Measurements from ENCODE around the gene RPLP2.

DNA sequence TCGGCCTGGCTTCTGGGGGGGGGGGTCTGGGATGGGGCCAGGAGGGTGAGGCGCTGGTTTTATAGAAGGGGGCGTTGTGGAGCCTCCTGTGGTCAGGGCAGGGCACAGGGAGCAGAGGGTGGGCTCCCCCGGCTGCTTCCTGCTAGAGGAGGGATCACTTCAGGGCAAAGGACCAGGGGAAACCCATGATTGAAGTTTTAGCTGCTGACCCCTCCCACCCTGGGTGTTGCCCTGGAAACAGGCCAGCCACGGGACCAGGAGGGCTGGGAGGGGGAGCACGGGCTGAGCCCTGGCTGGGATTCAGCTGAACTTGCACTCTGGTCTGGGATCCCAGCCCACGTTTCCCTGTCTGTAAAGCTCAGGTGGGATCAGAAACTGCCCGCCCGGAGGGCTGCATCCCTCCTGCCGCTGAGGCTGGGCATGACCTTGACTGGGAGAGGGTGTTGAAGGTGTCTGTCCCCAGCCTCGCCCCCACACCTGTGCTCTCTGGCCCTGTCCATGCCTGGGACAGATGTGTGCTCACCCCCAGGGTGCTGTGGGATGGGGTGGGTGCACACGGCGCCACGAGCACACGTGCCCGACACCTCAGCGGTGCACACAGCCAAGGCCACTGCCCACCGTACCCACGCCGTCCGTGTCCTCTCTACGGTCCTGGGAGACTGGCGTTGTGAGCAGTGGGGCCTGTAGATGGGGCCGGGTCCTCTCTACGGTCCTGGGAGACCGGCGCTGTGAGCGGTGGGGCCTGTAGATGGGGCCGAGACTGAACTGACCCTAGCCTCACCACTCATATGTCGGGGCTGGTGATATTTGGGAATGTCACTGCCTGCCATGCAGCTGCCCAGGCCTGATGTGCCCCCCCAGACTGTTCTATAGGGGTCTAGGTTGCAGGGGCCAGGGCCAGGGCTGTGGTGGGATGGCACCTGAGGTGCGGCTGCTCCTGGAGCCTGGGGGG is 35.2 kb downstream of the RPLP2 start:
- TF ChIP-seq, protein P1, sequence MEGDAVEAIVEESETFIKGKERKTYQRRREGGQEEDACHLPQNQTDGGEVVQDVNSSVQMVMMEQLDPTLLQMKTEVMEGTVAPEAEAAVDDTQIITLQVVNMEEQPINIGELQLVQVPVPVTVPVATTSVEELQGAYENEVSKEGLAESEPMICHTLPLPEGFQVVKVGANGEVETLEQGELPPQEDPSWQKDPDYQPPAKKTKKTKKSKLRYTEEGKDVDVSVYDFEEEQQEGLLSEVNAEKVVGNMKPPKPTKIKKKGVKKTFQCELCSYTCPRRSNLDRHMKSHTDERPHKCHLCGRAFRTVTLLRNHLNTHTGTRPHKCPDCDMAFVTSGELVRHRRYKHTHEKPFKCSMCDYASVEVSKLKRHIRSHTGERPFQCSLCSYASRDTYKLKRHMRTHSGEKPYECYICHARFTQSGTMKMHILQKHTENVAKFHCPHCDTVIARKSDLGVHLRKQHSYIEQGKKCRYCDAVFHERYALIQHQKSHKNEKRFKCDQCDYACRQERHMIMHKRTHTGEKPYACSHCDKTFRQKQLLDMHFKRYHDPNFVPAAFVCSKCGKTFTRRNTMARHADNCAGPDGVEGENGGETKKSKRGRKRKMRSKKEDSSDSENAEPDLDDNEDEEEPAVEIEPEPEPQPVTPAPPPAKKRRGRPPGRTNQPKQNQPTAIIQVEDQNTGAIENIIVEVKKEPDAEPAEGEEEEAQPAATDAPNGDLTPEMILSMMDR (IDR thresholded peaks at IDR 0.05): no peak
- TF ChIP-seq EMX1 (CRISPR knock-in tag; IDR thresholded peaks at IDR 0.05): no peak
- TF ChIP-seq ZNF263 (CRISPR knock-in tag; IDR thresholded peaks at IDR 0.05; ENCODE audit: low read depth): no peak
- no peak for TF ChIP-seq SP1 (CRISPR knock-in tag; conservative IDR thresholded peaks at IDR 0.05)
- no peak for TF ChIP-seq TEAD1 (CRISPR knock-in tag; IDR thresholded peaks at IDR 0.05)
- TF ChIP-seq CREB1 (CRISPR knock-in tag; IDR thresholded peaks at IDR 0.05): no peak
- TF ChIP-seq, protein P2, sequence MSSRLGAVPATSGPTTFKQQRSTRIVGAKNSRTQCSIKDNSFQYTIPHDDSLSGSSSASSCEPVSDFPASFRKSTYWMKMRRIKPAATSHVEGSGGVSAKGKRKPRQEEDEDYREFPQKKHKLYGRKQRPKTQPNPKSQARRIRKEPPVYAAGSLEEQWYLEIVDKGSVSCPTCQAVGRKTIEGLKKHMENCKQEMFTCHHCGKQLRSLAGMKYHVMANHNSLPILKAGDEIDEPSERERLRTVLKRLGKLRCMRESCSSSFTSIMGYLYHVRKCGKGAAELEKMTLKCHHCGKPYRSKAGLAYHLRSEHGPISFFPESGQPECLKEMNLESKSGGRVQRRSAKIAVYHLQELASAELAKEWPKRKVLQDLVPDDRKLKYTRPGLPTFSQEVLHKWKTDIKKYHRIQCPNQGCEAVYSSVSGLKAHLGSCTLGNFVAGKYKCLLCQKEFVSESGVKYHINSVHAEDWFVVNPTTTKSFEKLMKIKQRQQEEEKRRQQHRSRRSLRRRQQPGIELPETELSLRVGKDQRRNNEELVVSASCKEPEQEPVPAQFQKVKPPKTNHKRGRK (CRISPR knock-in tag; IDR thresholded peaks at IDR 0.05; ENCODE audit: borderline replicate concordance): no peak
- TF ChIP-seq ZNF317 (CRISPR knock-in tag; IDR thresholded peaks at IDR 0.05; ENCODE audit: borderline replicate concordance, low read depth): no peak
- TF ChIP-seq, protein P3, sequence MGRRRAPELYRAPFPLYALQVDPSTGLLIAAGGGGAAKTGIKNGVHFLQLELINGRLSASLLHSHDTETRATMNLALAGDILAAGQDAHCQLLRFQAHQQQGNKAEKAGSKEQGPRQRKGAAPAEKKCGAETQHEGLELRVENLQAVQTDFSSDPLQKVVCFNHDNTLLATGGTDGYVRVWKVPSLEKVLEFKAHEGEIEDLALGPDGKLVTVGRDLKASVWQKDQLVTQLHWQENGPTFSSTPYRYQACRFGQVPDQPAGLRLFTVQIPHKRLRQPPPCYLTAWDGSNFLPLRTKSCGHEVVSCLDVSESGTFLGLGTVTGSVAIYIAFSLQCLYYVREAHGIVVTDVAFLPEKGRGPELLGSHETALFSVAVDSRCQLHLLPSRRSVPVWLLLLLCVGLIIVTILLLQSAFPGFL (CRISPR knock-in tag; IDR thresholded peaks at IDR 0.05; ENCODE audit: borderline replicate concordance): no peak
- 0 out of 2 replicates have a peak, but pooled peaks have one; percentile 46 for TF ChIP-seq CBFB (CRISPR knock-in tag; IDR thresholded peaks at IDR 0.05; ENCODE audit: low read depth)
- TF ChIP-seq, protein P4, sequence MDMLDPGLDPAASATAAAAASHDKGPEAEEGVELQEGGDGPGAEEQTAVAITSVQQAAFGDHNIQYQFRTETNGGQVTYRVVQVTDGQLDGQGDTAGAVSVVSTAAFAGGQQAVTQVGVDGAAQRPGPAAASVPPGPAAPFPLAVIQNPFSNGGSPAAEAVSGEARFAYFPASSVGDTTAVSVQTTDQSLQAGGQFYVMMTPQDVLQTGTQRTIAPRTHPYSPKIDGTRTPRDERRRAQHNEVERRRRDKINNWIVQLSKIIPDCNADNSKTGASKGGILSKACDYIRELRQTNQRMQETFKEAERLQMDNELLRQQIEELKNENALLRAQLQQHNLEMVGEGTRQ (CRISPR knock-in tag; IDR thresholded peaks at IDR 0.05): peak; percentile 50; the same call in 1 of the 2 replicates
- TF ChIP-seq, protein P5, sequence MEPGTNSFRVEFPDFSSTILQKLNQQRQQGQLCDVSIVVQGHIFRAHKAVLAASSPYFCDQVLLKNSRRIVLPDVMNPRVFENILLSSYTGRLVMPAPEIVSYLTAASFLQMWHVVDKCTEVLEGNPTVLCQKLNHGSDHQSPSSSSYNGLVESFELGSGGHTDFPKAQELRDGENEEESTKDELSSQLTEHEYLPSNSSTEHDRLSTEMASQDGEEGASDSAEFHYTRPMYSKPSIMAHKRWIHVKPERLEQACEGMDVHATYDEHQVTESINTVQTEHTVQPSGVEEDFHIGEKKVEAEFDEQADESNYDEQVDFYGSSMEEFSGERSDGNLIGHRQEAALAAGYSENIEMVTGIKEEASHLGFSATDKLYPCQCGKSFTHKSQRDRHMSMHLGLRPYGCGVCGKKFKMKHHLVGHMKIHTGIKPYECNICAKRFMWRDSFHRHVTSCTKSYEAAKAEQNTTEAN (CRISPR knock-in tag; IDR thresholded peaks at IDR 0.05): no peak
- TF ChIP-seq NFYB (CRISPR knock-in tag; conservative IDR thresholded peaks at IDR 0.05; ENCODE audit: low read depth): no peak
- TF ChIP-seq, protein P6, sequence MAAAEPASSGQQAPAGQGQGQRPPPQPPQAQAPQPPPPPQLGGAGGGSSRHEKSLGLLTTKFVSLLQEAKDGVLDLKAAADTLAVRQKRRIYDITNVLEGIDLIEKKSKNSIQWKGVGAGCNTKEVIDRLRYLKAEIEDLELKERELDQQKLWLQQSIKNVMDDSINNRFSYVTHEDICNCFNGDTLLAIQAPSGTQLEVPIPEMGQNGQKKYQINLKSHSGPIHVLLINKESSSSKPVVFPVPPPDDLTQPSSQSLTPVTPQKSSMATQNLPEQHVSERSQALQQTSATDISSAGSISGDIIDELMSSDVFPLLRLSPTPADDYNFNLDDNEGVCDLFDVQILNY (CRISPR knock-in tag; IDR thresholded peaks at IDR 0.05): no peak
